GM13977 (cell line): ENCODE data around the gene CHST3.

Experiments used
- DNase-seq: peaks from one replicate; pipeline ENCODE4 v3.0.0; 2012; ENCODE audit warnings: low spot score
- in situ Hi-C: fragments of 300-500 bp; cut with MboI; formaldehyde crosslinking; loops from one replicate; pipeline ENCODE4 v1.12.0; 2022; ENCODE audit warnings: low sequenced_read_pairs, low pct_unique_long_range_greater_than_20kb, mixed read lengths, inconsistent platforms; ENCODE audit not compliant: unreplicated experiment
- TF ChIP-seq, protein P1 (sequence below): IDR thresholded peaks from 2 replicates; pipeline ENCODE4 v1.5.1; 2012; ENCODE audit warnings: mild to moderate bottlenecking, control low read depth; ENCODE audit not compliant: insufficient read depth; ENCODE audit errors: extremely low read depth, missing control alignments

Gene CHST3

DNA sequence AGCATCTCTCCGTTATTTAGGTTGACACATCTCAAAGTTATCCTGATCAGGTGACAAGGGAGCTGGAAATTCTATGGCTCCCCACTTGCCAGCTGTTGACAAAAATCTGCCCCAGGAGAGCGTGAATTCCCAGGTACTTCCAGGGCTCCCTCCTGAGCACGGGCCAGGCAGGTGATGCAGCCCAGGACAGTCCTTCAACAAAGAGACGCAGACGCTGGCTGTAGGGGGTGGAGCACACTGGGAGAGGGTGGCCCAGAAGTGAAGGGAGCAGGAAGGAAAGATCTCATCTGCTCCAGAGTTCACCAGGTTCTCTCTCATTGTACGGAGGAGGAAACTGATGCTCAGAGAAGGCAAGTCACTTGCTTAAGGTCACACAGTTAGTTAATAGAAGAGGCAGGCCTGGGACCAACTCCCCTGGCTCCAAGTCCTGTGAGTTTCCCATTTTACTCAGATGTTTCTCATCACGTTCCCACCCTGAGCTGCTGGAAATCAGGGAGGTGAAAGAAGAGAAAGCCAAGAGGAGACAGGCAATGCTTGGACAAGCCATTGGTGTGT lies 41.0 kb upstream of the CHST3 start:
- TF ChIP-seq, protein P1, sequence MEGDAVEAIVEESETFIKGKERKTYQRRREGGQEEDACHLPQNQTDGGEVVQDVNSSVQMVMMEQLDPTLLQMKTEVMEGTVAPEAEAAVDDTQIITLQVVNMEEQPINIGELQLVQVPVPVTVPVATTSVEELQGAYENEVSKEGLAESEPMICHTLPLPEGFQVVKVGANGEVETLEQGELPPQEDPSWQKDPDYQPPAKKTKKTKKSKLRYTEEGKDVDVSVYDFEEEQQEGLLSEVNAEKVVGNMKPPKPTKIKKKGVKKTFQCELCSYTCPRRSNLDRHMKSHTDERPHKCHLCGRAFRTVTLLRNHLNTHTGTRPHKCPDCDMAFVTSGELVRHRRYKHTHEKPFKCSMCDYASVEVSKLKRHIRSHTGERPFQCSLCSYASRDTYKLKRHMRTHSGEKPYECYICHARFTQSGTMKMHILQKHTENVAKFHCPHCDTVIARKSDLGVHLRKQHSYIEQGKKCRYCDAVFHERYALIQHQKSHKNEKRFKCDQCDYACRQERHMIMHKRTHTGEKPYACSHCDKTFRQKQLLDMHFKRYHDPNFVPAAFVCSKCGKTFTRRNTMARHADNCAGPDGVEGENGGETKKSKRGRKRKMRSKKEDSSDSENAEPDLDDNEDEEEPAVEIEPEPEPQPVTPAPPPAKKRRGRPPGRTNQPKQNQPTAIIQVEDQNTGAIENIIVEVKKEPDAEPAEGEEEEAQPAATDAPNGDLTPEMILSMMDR: no peak
- no peak for DNase-seq
- in situ Hi-C loops: no loop called here

DNA sequence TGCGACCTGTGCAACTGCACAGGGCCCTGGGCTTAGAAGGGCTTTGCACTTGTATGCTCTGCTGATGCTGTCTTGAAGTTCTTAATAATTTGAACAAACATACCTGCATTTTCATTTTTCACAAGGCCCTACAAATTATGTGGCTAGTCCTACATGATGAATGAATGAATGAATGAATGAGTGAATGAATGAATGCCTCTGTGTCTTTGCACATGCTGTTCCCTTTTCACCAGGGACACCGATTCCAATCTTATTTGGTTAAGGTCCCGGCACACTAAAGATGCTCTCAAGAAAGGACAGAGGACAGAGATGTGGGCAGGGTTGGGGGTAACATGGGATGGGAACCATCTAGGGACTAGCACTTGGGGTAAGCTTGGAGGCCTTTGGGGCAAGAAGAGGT lies 39.4 kb upstream of the CHST3 start:
- in situ Hi-C loops: loop anchor here (25.0 kb wide), 1 partner anchor 413 kb away; no protein-coding TSS in a partner anchor
- TF ChIP-seq, protein P1: no peak
- DNase-seq: no peak

DNA sequence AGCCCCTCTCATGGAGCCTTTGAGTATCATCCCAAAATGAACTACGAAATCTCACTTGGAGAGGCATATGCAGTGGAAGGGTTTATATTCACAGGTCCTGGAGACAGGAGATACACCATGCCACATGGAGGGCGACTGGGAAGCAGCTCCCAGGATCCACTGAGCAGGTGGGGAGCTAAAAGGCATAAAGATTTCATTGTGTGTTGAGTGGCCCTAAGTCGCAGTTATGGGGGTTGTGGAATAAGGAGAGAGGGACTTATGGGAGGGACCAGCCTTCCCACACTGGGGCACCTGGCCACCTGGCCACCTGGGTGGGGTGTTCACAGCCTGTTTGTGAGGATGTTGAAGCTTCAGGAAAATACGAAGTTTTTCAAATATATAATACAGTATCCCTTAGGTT lies 37.0 kb upstream of the CHST3 start:
- DNase-seq: no peak
- in situ Hi-C loops: loop anchor here (25.0 kb wide), 1 partner anchor 410 kb away; no protein-coding TSS in a partner anchor
- TF ChIP-seq, protein P1: no peak

DNA sequence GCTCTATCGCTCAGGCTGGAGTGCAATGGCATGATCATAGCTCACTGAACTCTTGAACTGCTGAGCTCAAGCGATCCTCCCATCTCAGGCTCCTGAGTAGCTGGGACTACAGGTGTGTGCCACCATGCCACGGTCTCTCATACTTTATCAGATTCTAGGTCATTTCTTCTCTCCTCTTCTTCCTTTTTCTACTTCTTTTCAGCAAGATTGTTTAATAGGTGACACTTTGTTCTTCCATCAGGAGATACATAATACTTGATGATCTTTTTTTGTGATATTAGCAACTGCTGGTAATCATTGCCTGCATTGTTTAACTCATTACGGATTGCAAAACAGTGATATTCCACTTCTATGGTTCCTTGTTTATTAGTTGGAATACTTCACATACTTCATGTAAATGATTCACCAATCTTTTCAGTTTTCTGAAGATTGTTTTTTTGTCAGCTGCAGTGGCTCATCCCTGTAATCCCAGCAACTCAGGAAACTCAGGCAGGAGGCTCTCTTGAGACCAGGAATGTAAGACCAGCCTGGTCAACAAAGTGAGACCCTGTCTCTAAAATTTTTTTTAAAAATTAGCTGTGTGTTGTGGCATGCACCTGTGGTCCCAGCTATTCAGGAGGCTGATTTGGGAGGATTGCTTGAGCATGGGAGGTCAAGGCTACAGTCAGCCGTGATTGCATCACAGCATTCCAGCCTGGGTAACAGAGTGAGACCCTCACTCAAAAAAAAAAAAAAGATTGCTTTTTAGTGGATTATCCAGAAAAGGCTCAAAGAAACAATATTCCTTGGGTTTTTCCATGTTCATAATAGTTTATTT lies 36.2 kb upstream of the CHST3 start:
- DNase-seq: no peak
- in situ Hi-C loops: loop anchor here (25.0 kb wide), 1 partner anchor 409 kb away; no protein-coding TSS in a partner anchor
- TF ChIP-seq, protein P1: no peak

DNA sequence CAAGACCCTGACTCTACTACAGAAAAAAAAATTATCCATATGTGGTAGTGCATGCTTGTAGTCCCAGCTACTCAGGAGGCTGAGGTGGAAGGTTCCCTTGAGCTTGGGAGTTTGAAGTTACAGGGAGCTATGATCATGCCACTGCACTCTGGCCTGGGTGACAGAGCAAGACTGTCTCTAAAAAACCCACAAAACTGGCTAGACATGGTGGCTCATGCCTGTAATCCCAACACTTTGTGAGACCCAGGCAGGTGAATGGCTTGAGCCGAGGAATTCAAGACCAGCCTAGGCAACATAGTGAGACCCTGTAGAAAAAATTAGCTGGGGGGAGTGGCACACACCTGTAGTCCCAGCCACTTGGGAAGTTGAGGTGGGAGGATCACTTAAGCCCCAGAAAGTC lies 32.9 kb upstream of the CHST3 start:
- in situ Hi-C loops: loop anchor here (25.0 kb wide), 1 partner anchor 406 kb away; no protein-coding TSS in a partner anchor
- TF ChIP-seq, protein P1: no peak
- no peak for DNase-seq

DNA sequence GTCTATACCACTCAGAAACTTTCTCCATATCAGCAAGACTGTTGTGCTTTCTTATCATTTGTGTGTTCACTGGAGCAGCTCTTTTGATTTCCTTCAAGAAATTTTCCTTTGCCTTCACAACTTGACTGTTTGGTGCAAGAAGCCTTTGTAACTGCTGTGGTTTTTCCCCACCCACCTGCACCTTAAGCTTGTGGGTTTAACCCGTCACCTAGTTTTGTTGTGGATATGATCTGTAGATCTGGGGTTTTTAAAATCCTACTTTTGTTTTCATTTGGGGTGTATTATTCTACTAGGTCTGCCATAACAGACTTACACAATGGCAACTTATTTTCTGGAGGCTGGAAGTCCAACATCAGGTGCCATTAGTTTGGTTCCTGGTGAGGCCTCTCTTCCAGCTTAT lies 30.5 kb upstream of the CHST3 start:
- TF ChIP-seq, protein P1: no peak
- peak; percentile 57 for DNase-seq
- in situ Hi-C loops: loop anchor here (25.0 kb wide), 1 partner anchor 404 kb away; no protein-coding TSS in a partner anchor
